Bronchial epithelial cell (primary cell): Measurements from ENCODE around the gene SYCP3. TPM values are rescaled to one million over a fixed set of nuclear protein-coding genes. Genes with fewer than 3 reads are reported as not detected.
"Not testable (repeated sequence)": the region's sequence is repeated elsewhere in the genome, so short reads cannot be mapped to it uniquely, and the experiment has no call there.

Experiments used
- DNase-seq: peaks from one replicate; pipeline ENCODE4 v3.0.0-alpha.2; 2010; ENCODE audit warnings: low read depth
- FAIRE-seq: peaks from 2 replicates; lab custom pipeline; 2011; peaks lifted over from hg19 to GRCh38; lab: Jason Lieb, UNC
- H3K27me3 ChIP-seq: 2 replicates; pipeline ENCODE4 v1.5.1; 2011; ENCODE audit warnings: low read length; ENCODE audit not compliant: control insufficient read depth, insufficient read depth
- H3K36me3 ChIP-seq: 2 replicates; pipeline ENCODE4 v1.5.1; 2011; ENCODE audit warnings: low read length; ENCODE audit not compliant: control insufficient read depth, insufficient read depth
- H3K4me3 ChIP-seq: 2 replicates; pipeline ENCODE4 v1.5.1; 2011; ENCODE audit warnings: mild to moderate bottlenecking, low read depth, low read length, control low read depth
- CTCF ChIP-seq: IDR thresholded peaks from 2 replicates; pipeline ENCODE4 v1.5.1; 2011; ENCODE audit warnings: mild to moderate bottlenecking, moderate library complexity, low read length, control low read depth, inconsistent platforms; ENCODE audit not compliant: insufficient read depth, severe bottlenecking
- total RNA-seq: library from RNA; depleted of rRNA; stranded (reverse); fragments of >200 nt; gene quantifications from 2 replicates; pipeline ENCODE4 v1.2.1, GENCODE V29; 2014

SYCP3 gene
- total RNA-seq, 1 donor from 2014 or later: under 0.01 TPM

- DNase-seq (no peak), FAIRE-seq (no peak)
- no peak for TF ChIP-seq CTCF
- Histone ChIP-seq H3K4me3 (no peak overlapping the region), H3K27me3 (no peaks in the 10 kb centered on the region), H3K36me3 (no peaks in the 10 kb centered on the region)
Observed at GRCh38 chr12:101694986-101695385, 44.3 kb downstream of the SYCP3 start.

- Histone ChIP-seq H3K4me3 (no peak overlapping the region), H3K27me3 (no peaks in the 10 kb centered on the region), H3K36me3 (no peaks in the 10 kb centered on the region)
- TF ChIP-seq CTCF: no peak
- DNase-seq: peak; percentile 19
- no peak for FAIRE-seq
Observed at GRCh38 chr12:101694297-101694848, 44.9 kb downstream of the SYCP3 start.

GRCh38 chr12:101691503-101692096, 47.7 kb downstream of the SYCP3 start:
- no peak for FAIRE-seq
- no peak for TF ChIP-seq CTCF
- Histone ChIP-seq H3K27me3 (no peaks in the 10 kb centered on the region), H3K36me3 (no peaks in the 10 kb centered on the region), H3K4me3 (no peak overlapping the region)
- no peak for DNase-seq

- no peak overlapping the region for H3K4me3 ChIP-seq
- DNase-seq: no peak
- no peak for FAIRE-seq
- no peaks in the 10 kb centered on the region for H3K27me3 ChIP-seq
- no peak for TF ChIP-seq CTCF
- H3K36me3 ChIP-seq: no peaks in the 10 kb centered on the region
Observed at GRCh38 chr12:101690544-101691098, 48.6 kb downstream of the SYCP3 start.

- no peaks in the 10 kb centered on the region for H3K27me3 ChIP-seq
- no peaks in the 10 kb centered on the region for H3K36me3 ChIP-seq
- DNase-seq (no peak), FAIRE-seq (no peak)
- no peak for TF ChIP-seq CTCF
- no peak overlapping the region for H3K4me3 ChIP-seq
Observed at GRCh38 chr12:101686176-101686575, 53.1 kb downstream of the SYCP3 start.

GRCh38 chr12:101685092-101685491, 54.2 kb downstream of the SYCP3 start:
- TF ChIP-seq CTCF: no peak

GRCh38 chr12:101681627-101682026, 57.6 kb downstream of the SYCP3 start:
- H3K36me3 ChIP-seq, H3K4me3 ChIP-seq, DNase-seq, H3K27me3 ChIP-seq, FAIRE-seq: not testable (repeated sequence)

More at GRCh38 chr12:101685092-101685491, 54.2 kb downstream of the SYCP3 start:
- DNase-seq: no peak
- Histone ChIP-seq H3K36me3 (no peaks in the 10 kb centered on the region), H3K4me3 (no peak overlapping the region), H3K27me3 (no peaks in the 10 kb centered on the region)
- no peak for FAIRE-seq
